HG02938 (cell line): Measurements from ENCODE around the gene LXN.

Experiments used
- ATAC-seq: cut with Tn5 transposase; IDR thresholded peaks from one replicate; pipeline ENCODE4 v1.9.1; 2021; ENCODE audit warnings: mild to moderate bottlenecking, moderate library complexity; ENCODE audit not compliant: unreplicated experiment

The LXN gene

GRCh38 chr3:158671821-158672214 is 630 bp downstream of the LXN start:
- ATAC-seq = no peak

GRCh38 chr3:158668506-158668905 is 3.9 kb downstream of the LXN start:
- no peak for ATAC-seq

GRCh38 chr3:158666416-158666815 is 6.0 kb downstream of the LXN start:
- no peak for ATAC-seq

- ATAC-seq = no peak
Measured at GRCh38 chr3:158663832-158664231, 8.6 kb downstream of the LXN start.

- ATAC-seq = no peak
Measured at GRCh38 chr3:158663246-158663645, 9.2 kb downstream of the LXN start.

- no peak for ATAC-seq
Measured at GRCh38 chr3:158660711-158661110, 11.7 kb downstream of the LXN start.

GRCh38 chr3:158659454-158660237 is 12.8 kb downstream of the LXN start:
- peak; percentile 95 for ATAC-seq

GRCh38 chr3:158658889-158659288 is 13.6 kb downstream of the LXN start:
- ATAC-seq = no peak

- no peak for ATAC-seq
Measured at GRCh38 chr3:158652463-158652862, 20.0 kb downstream of the LXN start.

GRCh38 chr3:158651192-158651591 is 21.3 kb downstream of the LXN start:
- no peak for ATAC-seq

- no peak for ATAC-seq
Measured at GRCh38 chr3:158649791-158650190, 22.7 kb downstream of the LXN start.

- ATAC-seq = peak; percentile 97
Measured at GRCh38 chr3:158644345-158644908, 28.0 kb downstream of the LXN start, which contains the start of gene GFM1. TSS of gene GFM1 (plus strand) at chr3:158644527. CDS start at chr3:158644635, 108 bp downstream.

GRCh38 chr3:158642474-158643210 is 29.8 kb downstream of the LXN start:
- no peak for ATAC-seq

GRCh38 chr3:158642005-158642404 is 30.4 kb downstream of the LXN start:
- ATAC-seq = no peak

- ATAC-seq = no peak
Measured at GRCh38 chr3:158640646-158641045, 31.8 kb downstream of the LXN start.

GRCh38 chr3:158631981-158632380 is 40.5 kb downstream of the LXN start:
- no peak for ATAC-seq

- ATAC-seq = no peak
Measured at GRCh38 chr3:158625881-158626280, 46.6 kb downstream of the LXN start.

- ATAC-seq = no peak
Measured at GRCh38 chr3:158617982-158618875, 54.2 kb downstream of the LXN start.
